Measurements from ENCODE around the gene TMEM109.

The TMEM109 gene

DNA sequence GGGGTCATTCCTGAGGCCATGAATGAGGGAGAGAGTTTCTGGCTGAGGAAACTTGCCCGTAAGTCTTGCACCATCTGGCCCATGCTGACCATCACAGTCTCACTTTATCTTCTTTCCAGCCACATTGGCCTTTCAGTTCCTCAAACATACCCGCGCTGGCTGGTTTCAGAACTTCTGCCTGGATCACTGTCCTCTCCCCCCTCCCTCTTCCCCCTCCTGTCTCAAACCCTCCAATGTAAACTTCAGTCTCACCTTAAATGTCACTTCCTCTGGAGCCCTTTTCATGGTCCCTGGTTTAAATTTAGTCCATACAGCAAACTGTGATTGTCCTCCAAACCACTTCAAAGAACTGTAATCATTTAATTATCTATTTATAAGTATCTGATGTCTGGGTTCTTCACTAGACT is 3.7 kb upstream of the TMEM109 start:
- no peak for DNase-seq (ENCODE audit: low read depth)

DNA sequence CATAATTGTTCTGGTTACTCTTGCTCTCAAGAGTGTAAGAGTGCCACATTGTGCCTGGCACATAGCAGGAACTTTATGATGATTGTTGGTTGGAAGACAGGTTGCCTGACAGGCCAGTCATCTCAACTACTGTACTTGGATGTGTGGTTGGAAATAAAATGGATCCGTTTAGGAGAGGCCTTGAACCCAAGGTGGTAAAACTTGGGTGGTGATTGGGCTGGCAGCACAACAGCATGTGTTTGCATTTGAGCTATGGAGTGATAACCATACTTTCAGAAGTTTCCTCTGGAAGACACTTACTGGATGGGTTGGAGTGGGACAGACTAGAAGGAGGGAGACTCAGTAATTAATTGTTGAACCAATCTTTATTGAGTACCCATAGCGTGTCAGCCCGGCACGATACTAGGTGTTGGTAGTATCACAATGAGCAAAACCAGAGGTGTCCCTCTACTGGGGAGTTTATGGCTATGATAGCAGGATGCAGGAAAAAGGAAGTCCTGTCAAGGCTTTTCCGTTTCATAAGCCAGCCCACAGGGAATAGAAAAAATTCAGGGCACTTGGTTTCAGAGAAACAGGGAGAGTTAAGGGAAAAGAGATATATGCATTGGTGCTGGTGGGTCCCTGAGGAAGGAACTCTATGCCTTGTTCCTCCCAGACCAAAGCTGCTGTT is 3.1 kb upstream of the TMEM109 start:
- DNase-seq (ENCODE audit: low read depth) = no peak

- no peak for DNase-seq (ENCODE audit: low read depth)
Observed at GRCh38 chr11:60912223-60912850, 1.6 kb upstream of the TMEM109 start.

GRCh38 chr11:60912851-60913528 is 968 bp upstream of the TMEM109 start:
- DNase-seq (ENCODE audit: low read depth) = no peak

GRCh38 chr11:60914633-60915247 is 782 bp downstream of the TMEM109 start:
- no peak for DNase-seq (ENCODE audit: low read depth)

DNA sequence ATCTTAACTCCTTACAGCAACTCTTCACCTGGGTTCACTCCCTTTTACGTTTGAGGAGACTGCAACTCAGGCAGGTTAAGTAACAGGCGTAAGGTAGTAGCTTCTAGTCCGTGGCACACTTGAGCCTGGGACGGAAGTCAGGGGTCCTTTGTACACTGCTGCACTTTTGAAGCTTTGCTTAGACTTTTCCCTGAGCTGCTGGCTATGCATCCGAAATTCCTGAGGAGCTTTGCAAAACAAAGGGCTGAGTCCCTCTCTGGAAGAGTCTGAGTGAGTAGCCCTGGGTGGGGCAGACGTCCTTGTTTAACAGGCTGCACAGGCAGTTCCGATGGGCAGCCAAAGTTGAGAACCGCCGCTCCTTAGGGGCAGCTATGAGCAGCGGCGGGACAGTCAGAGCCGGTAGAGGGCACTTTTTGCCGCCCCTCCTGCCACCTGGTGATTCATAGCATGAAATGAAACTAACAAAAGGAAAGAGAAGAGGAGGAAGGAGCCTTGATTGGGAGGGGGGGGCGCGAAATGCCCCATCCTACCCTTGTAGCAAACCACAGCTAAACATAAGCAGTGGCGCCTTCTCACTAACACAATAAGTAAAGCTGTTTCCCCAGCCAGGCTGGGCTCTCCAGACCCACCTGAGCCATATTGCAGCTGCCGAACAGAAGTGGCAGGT is 1.4 kb downstream of the TMEM109 start:
- no peak for DNase-seq (ENCODE audit: low read depth)

DNA sequence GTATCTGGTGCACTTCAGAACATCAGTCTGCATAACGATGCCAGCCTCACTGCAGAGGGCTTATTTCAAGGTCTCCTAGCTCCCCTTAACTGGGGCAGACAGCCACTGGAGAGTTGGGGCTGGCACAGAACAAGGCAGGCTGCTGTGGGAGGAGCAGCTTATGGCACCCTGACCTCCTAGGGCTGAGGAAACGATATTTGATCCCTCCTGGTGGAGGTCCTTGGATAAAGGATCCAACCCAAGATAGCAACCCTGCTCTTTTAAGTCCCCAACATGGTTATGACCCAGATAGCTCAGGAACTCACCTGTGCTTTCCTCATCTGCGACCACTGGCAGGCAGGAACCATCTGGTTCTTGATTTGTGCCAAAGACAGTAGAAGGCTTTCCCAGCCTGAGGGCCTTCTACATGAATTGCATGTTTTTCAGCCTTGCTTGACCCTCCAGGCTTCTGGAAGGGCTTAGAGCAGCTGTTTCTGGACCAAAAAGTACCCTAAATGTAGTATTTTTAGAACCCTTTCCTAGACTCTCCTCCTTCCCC is 2.8 kb downstream of the TMEM109 start:
- DNase-seq (ENCODE audit: low read depth) = no peak

GRCh38 chr11:60917267-60917666 is 3.3 kb downstream of the TMEM109 start:
- no peak for DNase-seq (ENCODE audit: low read depth)

DNA sequence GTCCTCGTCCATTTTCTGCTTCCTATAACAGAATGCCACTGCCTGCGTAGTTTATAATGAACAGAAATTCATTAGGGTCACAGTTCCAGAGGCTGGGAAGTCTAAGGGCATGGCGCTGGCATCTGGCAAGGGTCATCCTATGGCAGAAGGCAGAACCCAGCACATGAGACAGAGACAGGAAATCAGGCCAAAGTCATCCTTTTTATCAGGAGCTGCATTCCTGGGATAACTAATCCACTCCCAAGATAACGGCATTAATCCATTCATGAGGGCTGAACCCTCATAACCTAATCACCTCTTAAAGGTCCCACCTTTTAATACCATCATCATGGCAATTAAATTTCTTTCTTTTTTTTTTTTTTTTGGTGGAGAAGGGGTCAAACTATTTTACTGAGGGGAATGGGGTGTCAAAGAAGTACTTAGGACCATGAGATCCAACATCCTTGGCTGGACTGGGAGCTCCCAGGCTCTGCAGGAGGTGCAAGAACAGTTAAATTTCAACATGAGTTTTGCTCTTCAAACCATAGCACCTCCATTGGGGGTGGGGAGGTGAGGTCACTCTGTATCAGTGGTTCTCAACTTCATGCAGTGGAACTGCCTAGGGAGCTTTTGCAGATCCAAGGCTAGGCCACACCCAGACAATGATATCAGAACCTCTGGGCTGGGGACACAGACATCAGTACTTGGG is 4.4 kb downstream of the TMEM109 start:
- DNase-seq (ENCODE audit: low read depth) = no peak

DNA sequence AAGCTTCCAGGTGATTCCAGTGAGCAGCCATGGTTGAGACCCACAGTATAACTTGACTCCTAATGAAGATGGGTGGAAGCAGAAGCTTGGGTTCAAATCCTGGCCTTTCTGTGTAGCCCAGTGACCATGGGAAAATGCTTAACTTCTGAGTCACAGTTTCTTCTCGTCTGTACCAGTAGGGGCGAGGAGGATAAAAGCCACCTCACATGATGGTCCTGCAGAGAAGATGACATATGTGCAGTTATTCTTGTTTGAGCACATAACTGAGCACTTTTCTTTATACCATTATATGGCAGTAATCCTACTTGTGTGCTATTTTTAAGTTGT is 4.9 kb downstream of the TMEM109 start:
- no peak for DNase-seq (ENCODE audit: low read depth)

DNA sequence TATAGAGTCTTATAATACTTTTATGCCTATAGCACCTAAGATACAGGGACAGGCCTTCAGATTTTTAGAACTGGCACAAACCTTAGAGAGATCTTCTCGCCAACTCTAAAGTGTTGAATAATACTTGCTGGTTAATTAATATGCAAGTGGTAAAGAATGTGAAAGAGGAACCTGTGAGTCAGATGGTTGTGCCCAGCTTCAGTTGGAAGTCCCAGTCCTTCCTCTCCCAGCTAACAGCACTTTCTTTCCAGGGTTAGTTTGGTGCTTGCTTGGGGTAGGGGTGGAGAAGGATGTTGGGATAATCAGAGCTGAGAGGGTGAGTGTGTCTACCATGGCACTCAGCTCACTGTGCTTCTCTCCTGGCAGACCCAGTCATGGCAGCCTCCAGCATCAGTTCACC is 5.4 kb downstream of the TMEM109 start:
- no peak for DNase-seq (ENCODE audit: low read depth)

- DNase-seq (ENCODE audit: low read depth) = no peak
Observed at GRCh38 chr11:60919956-60920355, 6.0 kb downstream of the TMEM109 start.

DNA sequence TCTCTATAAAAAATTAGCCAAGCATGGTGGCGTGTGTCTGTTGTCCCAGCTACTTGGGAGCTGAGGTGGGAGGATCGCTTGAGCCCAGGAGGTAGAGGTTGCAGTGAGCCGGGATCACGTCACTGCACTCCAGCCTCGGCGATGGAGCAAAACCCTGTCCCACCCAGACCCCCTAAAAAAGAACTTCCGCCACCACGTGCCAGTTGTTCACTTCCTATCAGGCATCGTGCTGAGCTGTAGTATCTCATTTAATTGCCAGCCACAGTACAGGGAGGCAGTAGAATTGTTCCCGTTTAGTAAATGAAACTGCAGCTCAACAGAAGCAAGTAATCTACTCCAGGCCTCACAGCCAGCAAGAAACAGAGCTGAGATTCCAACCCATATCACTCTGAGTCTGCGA is 7.3 kb downstream of the TMEM109 start:
- no peak for DNase-seq (ENCODE audit: low read depth)

GRCh38 chr11:60921777-60922335 is 7.9 kb downstream of the TMEM109 start:
- no peak for DNase-seq (ENCODE audit: low read depth)

DNA sequence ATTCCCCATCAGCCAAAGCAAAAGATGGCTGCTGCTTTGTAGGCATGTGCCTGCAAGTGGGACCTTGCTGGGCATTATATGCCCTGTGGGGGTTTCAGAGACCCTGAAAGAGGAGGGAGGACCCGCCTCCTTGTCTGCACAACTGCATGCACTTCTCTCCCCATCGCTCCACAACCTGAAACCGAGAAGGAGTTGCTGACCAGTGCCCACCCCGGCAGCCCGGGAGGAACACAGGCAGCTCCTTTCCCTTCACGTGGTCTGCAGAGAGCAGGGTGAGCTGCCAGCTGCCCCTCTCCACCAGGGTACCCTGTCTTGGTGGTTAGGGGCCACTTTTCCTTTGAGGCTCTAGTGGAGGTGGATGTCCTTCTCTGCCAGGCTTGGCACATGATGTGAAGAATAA is 8.9 kb downstream of the TMEM109 start:
- no peak for DNase-seq (ENCODE audit: low read depth)

- DNase-seq (ENCODE audit: low read depth) = no peak
Observed at GRCh38 chr11:60923326-60923725, 9.4 kb downstream of the TMEM109 start.

DNA sequence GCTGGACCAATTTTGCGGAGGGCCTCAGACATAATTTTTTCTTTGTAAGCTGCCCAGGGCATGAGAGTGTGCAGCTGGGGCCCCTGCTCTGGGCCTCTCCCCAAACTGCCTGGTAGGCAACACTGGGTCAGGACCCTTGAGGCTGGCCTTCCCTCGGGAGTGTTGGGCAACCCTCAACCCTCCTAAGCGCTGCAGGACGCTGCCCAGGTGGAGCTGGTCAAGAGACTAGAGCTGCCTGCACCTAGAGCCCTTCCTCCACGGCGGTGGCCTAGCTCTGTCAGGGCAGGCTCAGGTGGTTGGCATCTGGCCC is 9.8 kb downstream of the TMEM109 start:
- DNase-seq (ENCODE audit: low read depth) = no peak

GRCh38 chr11:60924110-60924905 is 10.3 kb downstream of the TMEM109 start, which contains the start of gene TMEM132A:
Gene TMEM132A (plus strand): TSS chr11:60924460. CDS start chr11:60924634, 174 bp downstream.
- DNase-seq (ENCODE audit: low read depth) = no peak

- DNase-seq (ENCODE audit: low read depth) = no peak
Observed at GRCh38 chr11:60924906-60925853, 11.2 kb downstream of the TMEM109 start.

GRCh38 chr11:60925868-60926267 is 11.9 kb downstream of the TMEM109 start:
- DNase-seq (ENCODE audit: low read depth) = no peak
